Fibroblast of villous mesenchyme (primary cell): ENCODE data around the gene RAD9A. TPM values are rescaled to one million over a fixed set of nuclear protein-coding genes. Genes with fewer than 3 reads are reported as not detected.

Source experiments
- DNase-seq: peaks from one replicate; pipeline ENCODE4 v3.0.0-alpha.2; 2010; ENCODE audit warnings: low read depth
- H3K4me3 ChIP-seq: 2 replicates; pipeline ENCODE4 v1.5.1; 2011; ENCODE audit warnings: low read depth, mild to moderate bottlenecking, low read length
- total RNA-seq: library from RNA; depleted of rRNA; stranded (reverse); fragments of >200 nt; gene quantifications from 2 replicates; pipeline ENCODE4 v1.2.3, GENCODE V29; 2012
- TF ChIP-seq, protein P1 (sequence below): IDR thresholded peaks from 2 replicates; pipeline ENCODE4 v1.5.1; 2012; ENCODE audit warnings: low read depth, mild to moderate bottlenecking, low read length; ENCODE audit not compliant: insufficient read depth

The RAD9A gene
- total RNA-seq, 1 donor, result 4.3 TPM

DNA sequence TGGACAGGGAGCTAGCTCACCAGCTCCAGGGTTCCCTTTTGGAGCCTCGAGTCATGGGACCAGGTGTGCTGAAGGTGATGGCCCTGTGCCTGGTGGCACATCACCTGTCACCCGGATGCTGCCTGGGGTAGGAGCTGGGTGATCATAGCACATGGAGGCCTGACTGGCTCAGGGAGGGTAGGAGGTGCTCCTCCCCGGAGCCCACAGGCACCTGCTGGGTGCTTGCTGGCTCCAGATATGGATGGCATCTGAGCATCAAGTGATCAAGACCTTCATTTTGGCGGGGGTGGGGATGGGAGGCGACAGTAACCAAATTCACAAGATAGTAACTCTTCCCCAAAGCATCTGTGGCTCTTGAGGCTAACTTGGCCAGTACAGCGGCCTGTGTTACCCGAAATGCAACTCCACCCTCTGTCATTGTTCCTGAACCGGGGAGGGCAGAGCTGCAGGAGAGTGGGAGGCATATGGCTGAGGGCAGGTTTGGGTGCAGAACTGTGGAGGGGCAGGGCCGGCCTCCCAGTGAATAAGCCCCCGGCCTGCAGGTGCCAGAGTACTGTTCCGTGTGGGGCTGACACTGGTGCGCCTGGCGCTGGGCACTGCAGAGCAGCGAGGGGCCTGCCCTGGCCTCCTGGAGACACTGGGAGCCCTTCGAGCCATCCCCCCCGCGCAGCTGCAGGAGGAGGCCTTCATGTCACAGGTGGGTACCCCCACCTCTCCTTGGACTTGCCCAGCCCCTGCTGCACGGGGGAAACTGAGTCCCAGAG is 16.8 kb downstream of the RAD9A start:
- TF ChIP-seq, protein P1, sequence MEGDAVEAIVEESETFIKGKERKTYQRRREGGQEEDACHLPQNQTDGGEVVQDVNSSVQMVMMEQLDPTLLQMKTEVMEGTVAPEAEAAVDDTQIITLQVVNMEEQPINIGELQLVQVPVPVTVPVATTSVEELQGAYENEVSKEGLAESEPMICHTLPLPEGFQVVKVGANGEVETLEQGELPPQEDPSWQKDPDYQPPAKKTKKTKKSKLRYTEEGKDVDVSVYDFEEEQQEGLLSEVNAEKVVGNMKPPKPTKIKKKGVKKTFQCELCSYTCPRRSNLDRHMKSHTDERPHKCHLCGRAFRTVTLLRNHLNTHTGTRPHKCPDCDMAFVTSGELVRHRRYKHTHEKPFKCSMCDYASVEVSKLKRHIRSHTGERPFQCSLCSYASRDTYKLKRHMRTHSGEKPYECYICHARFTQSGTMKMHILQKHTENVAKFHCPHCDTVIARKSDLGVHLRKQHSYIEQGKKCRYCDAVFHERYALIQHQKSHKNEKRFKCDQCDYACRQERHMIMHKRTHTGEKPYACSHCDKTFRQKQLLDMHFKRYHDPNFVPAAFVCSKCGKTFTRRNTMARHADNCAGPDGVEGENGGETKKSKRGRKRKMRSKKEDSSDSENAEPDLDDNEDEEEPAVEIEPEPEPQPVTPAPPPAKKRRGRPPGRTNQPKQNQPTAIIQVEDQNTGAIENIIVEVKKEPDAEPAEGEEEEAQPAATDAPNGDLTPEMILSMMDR, result no peak

DNA sequence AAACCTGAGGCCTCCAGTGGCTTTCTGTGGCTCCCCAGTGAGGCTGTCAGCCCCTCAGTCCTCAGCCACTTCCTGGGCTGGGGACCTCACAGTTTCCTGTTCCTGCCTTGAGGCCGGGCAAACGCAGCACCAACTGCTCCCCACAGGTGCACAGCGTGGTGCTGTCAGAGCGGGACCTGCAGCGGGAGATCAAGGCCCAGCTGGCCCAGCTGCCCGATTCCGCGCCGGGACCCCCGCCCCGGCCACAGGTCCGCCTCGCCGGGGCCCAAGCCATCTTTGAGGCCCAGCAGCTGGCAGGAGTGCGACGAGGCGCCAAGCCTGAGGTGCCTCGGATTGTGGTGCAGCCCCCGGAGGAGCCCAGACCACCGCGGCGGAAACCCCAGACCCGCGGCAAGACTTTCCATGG is 17.5 kb downstream of the RAD9A start:
- DNase-seq, result no peak
- H3K4me3 ChIP-seq, result no peak overlapping the region
- TF ChIP-seq, protein P1, result no peak

More for the DNA sequence above, 16.8 kb downstream of the RAD9A start:
- no peak overlapping the region for H3K4me3 ChIP-seq
- DNase-seq, result no peak

DNA sequence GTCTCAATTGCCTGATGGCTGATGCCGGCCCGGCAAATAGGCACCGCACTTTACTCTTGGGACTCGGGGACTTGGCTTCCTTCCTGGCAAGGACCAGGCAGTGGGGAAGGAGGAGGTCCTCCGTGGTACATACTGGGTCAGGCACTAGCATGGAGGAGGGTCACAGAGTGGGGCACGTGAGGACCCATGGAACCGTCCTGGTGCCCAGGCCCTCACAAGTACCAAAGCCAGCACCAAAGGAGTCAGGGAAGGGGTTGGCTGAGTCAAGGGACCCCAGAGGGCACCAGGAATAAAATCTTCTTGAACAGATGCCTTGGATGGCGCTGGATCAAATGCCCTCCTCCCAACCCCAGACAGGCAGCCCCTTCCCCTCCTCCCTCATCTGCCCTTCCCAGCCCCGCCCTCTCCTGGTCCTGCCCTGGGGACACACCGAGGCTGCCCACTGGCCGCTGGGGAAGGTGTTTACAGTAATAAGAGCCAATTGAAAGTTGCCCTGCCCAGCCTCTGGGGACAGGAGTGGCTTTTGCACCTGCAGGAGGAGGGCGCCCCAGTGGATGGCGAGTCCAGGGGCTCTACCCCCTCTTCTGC is 18.1 kb downstream of the RAD9A start:
- TF ChIP-seq, protein P1, result no peak
- no peak overlapping the region for H3K4me3 ChIP-seq
- DNase-seq, result no peak

DNA sequence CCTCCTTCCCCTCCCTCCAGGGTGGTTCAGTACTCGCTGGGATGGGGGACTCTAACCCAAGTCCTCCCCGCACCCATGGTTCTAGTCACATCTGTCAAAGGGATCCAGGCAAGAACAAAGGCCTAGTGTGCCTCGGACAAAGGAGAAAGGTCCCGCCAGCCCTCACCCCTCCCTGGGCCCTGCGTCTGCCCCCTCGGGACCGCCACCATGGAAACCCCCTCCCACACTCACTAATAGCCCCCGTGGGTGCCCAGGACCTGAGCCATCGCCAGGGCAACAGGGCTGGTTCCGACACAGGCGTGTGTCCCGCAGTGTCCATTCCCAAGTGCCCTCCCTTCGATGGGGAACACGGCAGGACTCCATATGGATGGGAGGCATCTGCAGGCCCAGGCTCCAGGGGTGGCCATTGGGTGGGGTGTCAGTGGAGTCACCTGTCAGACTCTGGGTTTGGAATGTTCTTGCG is 18.6 kb downstream of the RAD9A start:
- TF ChIP-seq, protein P1, result no peak
- H3K4me3 ChIP-seq, result no peak overlapping the region
- no peak for DNase-seq

DNA sequence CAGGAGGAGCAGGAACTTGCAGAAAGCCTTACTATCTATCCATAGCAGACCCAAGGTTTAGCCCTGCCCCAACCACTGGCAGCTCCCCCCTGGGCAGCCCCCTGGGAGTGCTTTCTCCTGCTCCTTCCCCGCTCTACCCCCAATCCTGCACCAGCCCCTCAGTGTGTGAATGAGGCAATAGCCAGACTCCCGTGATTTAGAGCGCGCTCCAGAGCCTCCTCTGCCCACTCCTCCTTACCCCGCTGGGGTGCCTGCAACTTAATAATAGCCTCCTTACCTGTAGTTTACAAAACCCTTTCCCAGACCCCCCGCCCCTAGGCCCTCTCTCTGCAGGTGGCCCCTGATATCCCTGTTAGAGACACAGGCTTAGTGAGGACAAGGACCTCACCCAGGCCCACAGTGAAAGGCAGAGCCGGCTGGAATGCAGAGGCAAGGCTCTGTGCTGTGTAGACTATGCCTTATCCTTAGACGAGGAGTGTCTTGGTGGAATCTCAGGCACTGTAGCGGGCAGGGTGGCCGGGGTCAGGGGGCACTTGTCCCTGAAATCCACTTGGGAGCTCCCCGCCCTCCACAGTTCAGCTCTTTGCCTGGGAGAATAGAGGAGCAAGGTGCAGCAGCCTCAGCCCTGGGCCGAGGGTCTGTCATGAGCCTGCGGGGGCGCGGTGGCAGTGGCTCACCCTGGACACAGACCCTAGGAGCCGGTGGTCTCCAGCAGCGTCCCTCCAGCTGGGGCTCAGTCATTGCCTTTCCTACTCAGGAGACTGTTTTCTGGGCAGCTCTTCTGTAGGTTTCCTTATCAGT is 19.4 kb downstream of the RAD9A start:
- TF ChIP-seq, protein P1, result no peak
- DNase-seq, result no peak
- no peak overlapping the region for H3K4me3 ChIP-seq

DNA sequence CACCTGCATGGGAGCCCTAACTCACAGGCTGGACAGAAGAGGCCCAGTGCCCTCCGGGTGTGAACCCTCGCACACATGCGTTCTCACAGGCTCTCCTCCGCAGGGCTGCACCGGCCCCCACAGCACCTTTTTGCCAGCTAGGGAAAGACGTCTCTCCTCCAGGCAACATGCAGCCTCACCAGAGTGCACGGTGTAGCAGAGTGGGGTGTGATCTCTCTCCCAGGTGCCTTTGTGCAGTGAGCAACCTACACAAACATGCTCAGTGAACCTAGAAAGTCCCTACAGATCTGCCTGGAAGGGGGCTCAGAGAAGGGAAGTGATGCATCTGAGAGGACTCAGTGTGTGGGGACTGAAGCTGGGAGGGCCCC is 20.0 kb downstream of the RAD9A start:
- DNase-seq, result no peak
- TF ChIP-seq, protein P1, result no peak
- no peak overlapping the region for H3K4me3 ChIP-seq
